ENCODE results near the gene DNAJB11. TPM values are rescaled to one million over a fixed set of nuclear protein-coding genes. Genes with fewer than 3 reads are reported as not detected.
"Not testable (repeated sequence)": the region's sequence is repeated elsewhere in the genome, so short reads cannot be mapped to it uniquely, and the experiment has no call there.

Gene DNAJB11
- total and polyA plus RNA-seq, 2 experiments from 2014 or later = 65.9 to 102 TPM

GRCh38 chr3:186564586-186564985 lies 5.9 kb upstream of the DNAJB11 start:
- Histone ChIP-seq H3K79me2 (ENCODE audit: insufficient read depth) (peaks cover 67% of the 10 kb centered on the region), H4K20me1 (ENCODE audit: insufficient read depth) (no peaks in the 10 kb centered on the region), H3K9ac (no peak overlapping the region), H3K27ac (no peak overlapping the region), H3K4me1 (ENCODE audit: insufficient read depth) (peaks cover 9% of the 10 kb centered on the region), H3F3A (ENCODE audit: insufficient read depth) (no peaks in the 10 kb centered on the region), H3K9me2 (ENCODE audit: insufficient read depth) (no peaks in the 10 kb centered on the region), H3K36me3 (ENCODE audit: low read depth) (no peaks in the 10 kb centered on the region), H2AFZ (no peak overlapping the region), H3K4me2 (ENCODE audit: unreplicated experiment) (no peak overlapping the region), H3K4me3 (no peak overlapping the region), H3K27me3 (replicated peaks; ENCODE audit: insufficient read depth) (no peaks in the 10 kb centered on the region), H3K9me3 (ENCODE audit: low read depth) (no peaks in the 10 kb centered on the region)
- TF ChIP-seq EZH2phosphoT487 (IDR thresholded peaks at IDR 0.05; ENCODE audit: insufficient read depth, low read depth) (no peak), EZH2 (IDR thresholded peaks at IDR 0.05; ENCODE audit: insufficient read depth, poor library complexity, severe bottlenecking) (no peak)
- DNase-seq = no peak
- in situ Hi-C loops (cut with MboI) = no loop called here

GRCh38 chr3:186566772-186567071 lies 3.8 kb upstream of the DNAJB11 start:
- Histone ChIP-seq H3F3A (ENCODE audit: insufficient read depth) (no peaks in the 10 kb centered on the region), H3K27me3 (replicated peaks; ENCODE audit: insufficient read depth) (no peaks in the 10 kb centered on the region), H3K9me3 (ENCODE audit: low read depth) (no peaks in the 10 kb centered on the region), H3K79me2 (ENCODE audit: insufficient read depth) (peaks cover 59% of the 10 kb centered on the region), H4K20me1 (ENCODE audit: insufficient read depth) (no peaks in the 10 kb centered on the region), H2AFZ (peak overlapping the region; percentile 95), H3K9me2 (ENCODE audit: insufficient read depth) (no peaks in the 10 kb centered on the region), H3K4me2 (ENCODE audit: unreplicated experiment) (peak overlapping the region; percentile 82), H3K9ac (peak overlapping the region; percentile 85), H3K4me3 (peak overlapping the region; percentile 79), H3K27ac (peak overlapping the region; percentile 38), H3K4me1 (ENCODE audit: insufficient read depth) (peaks cover 13% of the 10 kb centered on the region), H3K36me3 (ENCODE audit: low read depth) (no peaks in the 10 kb centered on the region)
- no peak for DNase-seq
- no peak for TF ChIP-seq EZH2 (IDR thresholded peaks at IDR 0.05; ENCODE audit: insufficient read depth, poor library complexity, severe bottlenecking)
- TF ChIP-seq EZH2phosphoT487 (IDR thresholded peaks at IDR 0.05; ENCODE audit: insufficient read depth, low read depth) = no peak
- whole genome bisulfite sequencing, 2 experiments (ENCODE audit: low coverage in 1 of 2, low lambda C conversion rate in 2 of 2, missing lambda C conversion rate in 2 of 2) = 1% methylated on average over 12 to 14 of the region's 14 CpGs
- in situ Hi-C loops (cut with MboI) = no loop called here

GRCh38 chr3:186567072-186567921 lies 3.2 kb upstream of the DNAJB11 start, which contains the start of gene TBCCD1:
Gene TBCCD1 (minus strand): TSS chr3:186567339. CDS start chr3:186564329, 3,010 bp downstream.
- H3K4me1 ChIP-seq (ENCODE audit: insufficient read depth) = peaks cover 15% of the 10 kb centered on the region
- H3K4me2 ChIP-seq (ENCODE audit: unreplicated experiment) = peak within 1 kb of the TSS; percentile 82
- H3K9me3 ChIP-seq (ENCODE audit: low read depth) = no peaks in the 10 kb centered on the region
- TF ChIP-seq EZH2 (IDR thresholded peaks at IDR 0.05; ENCODE audit: insufficient read depth, poor library complexity, severe bottlenecking) (no peak), EZH2phosphoT487 (IDR thresholded peaks at IDR 0.05; ENCODE audit: insufficient read depth, low read depth) (no peak)
- in situ Hi-C loops (cut with MboI) = no loop called here
- peak within 1 kb of the TSS; percentile 85 for H3K9ac ChIP-seq
- no peaks in the 10 kb centered on the region for H4K20me1 ChIP-seq (ENCODE audit: insufficient read depth)
- peak within 1 kb of the TSS; percentile 79 for H3K4me3 ChIP-seq
- WGBS, 2 experiments (ENCODE audit: low coverage in 1 of 2, low lambda C conversion rate in 2 of 2, missing lambda C conversion rate in 2 of 2) = 2% methylated on average over 62 to 63 of the region's 66 CpGs
- peak; percentile 86 for DNase-seq
- peaks cover 59% of the 10 kb centered on the region for H3K79me2 ChIP-seq (ENCODE audit: insufficient read depth)
- no peaks in the 10 kb centered on the region for H3K9me2 ChIP-seq (ENCODE audit: insufficient read depth)
- H3F3A ChIP-seq (ENCODE audit: insufficient read depth) = no peaks in the 10 kb centered on the region
- H3K27ac ChIP-seq = peak within 1 kb of the TSS; percentile 38
- H2AFZ ChIP-seq = peak within 1 kb of the TSS; percentile 95
- no peaks in the 10 kb centered on the region for H3K36me3 ChIP-seq (ENCODE audit: low read depth)
- H3K27me3 ChIP-seq (replicated peaks; ENCODE audit: insufficient read depth) = no peaks in the 10 kb centered on the region

GRCh38 chr3:186569361-186569760 lies 1.2 kb upstream of the DNAJB11 start:
- H2AFZ ChIP-seq = peak overlapping the region; percentile 97
- H3K4me1 ChIP-seq (ENCODE audit: insufficient read depth) = peaks cover 15% of the 10 kb centered on the region
- H3K9me2 ChIP-seq (ENCODE audit: insufficient read depth); H3K27ac ChIP-seq; H4K20me1 ChIP-seq (ENCODE audit: insufficient read depth); H3F3A ChIP-seq (ENCODE audit: insufficient read depth); H3K9me3 ChIP-seq (ENCODE audit: low read depth); H3K27me3 ChIP-seq (replicated peaks; ENCODE audit: insufficient read depth); in situ Hi-C loops (cut with MboI); DNase-seq: not testable (repeated sequence)
- peak overlapping the region; percentile 88 for H3K4me2 ChIP-seq (ENCODE audit: unreplicated experiment)
- H3K4me3 ChIP-seq = peak overlapping the region; percentile 87
- peak overlapping the region; percentile 78 for H3K9ac ChIP-seq
- WGBS, 2 experiments (ENCODE audit: low coverage in 1 of 2, low lambda C conversion rate in 2 of 2, missing lambda C conversion rate in 2 of 2) = 92% methylated on average over 11 of the region's 11 CpGs
- H3K79me2 ChIP-seq (ENCODE audit: insufficient read depth) = peaks cover 70% of the 10 kb centered on the region
- peaks cover 14% of the 10 kb centered on the region for H3K36me3 ChIP-seq (ENCODE audit: low read depth)

Measured in GM23248 (cell line).